Neural cell (in vitro differentiated cells): ENCODE measurements around the gene INPP5A. TPM values are rescaled to one million over a fixed set of nuclear protein-coding genes. Genes with fewer than 3 reads are reported as not detected.

ENCODE experiments used
- H2AFZ ChIP-seq: fragments of 200-600, 300-800 bp; sonication (generic), shearing (Covaris generic); 2 replicates; pipeline ENCODE4 v1.6.0; 2014; ENCODE audit warnings: low read depth, mild to moderate bottlenecking, antibody characterized with exemption, low read length, moderate library complexity
- H3F3A ChIP-seq: fragments of 200-600 bp; shearing (Covaris generic); 2 replicates; pipeline ENCODE4 v1.6.1; 2016; ENCODE audit warnings: mild to moderate bottlenecking, moderate library complexity, mixed read lengths, antibody characterized with exemption, low read length; ENCODE audit not compliant: insufficient read depth, poor library complexity, severe bottlenecking
- H3K27ac ChIP-seq: fragments of 200-600, 300-800 bp; sonication (generic), shearing (Covaris generic); 2 replicates; pipeline ENCODE4 v1.5.1; 2014; ENCODE audit warnings: mild to moderate bottlenecking, low read length, moderate library complexity
- H3K27me3 ChIP-seq: fragments of 300-800, 200-600 bp; sonication (generic), shearing (Covaris generic); 2 replicates; pipeline ENCODE4 v1.6.0; 2014; ENCODE audit warnings: mild to moderate bottlenecking, low read depth, low read length, moderate library complexity; ENCODE audit not compliant: insufficient read depth
- H3K36me3 ChIP-seq: fragments of 300-800, 200-600 bp; sonication (generic), shearing (Covaris generic); 2 replicates; pipeline ENCODE4 v1.5.1; 2014; ENCODE audit warnings: mild to moderate bottlenecking, antibody characterized with exemption, low read length, moderate library complexity; ENCODE audit not compliant: insufficient read depth
- H3K4me2 ChIP-seq: fragments of 300-800, 200-600 bp; sonication (generic), shearing (Covaris generic); 2 replicates; pipeline ENCODE4 v1.6.0; 2014; ENCODE audit warnings: mild to moderate bottlenecking, low read length
- H3K4me3 ChIP-seq: fragments of 300-800, 200-600 bp; sonication (generic), shearing (Covaris generic); 2 replicates; pipeline ENCODE4 v1.5.1; 2014; ENCODE audit warnings: mild to moderate bottlenecking, low read length, moderate library complexity
- H3K79me2 ChIP-seq: fragments of 200-600 bp; shearing (Covaris generic); replicated peaks from 2 replicates; pipeline ENCODE4 v1.6.0; 2014; ENCODE audit warnings: mild to moderate bottlenecking, low read length, moderate library complexity; ENCODE audit not compliant: insufficient read depth
- H3K9ac ChIP-seq: fragments of 300-800, 200-600 bp; sonication (generic), shearing (Covaris generic); 2 replicates; pipeline ENCODE4 v1.6.1; 2016; ENCODE audit warnings: mild to moderate bottlenecking, low read length, mixed read lengths
- H3K9me2 ChIP-seq: fragments of 200-600 bp; shearing (Covaris generic); 2 replicates; pipeline ENCODE4 v1.6.1; 2016; ENCODE audit warnings: mild to moderate bottlenecking, low read length, mixed read lengths; ENCODE audit not compliant: insufficient read depth
- H3K9me3 ChIP-seq: fragments of 200-600, 300-800 bp; sonication (generic), shearing (Covaris generic); 2 replicates; pipeline ENCODE4 v1.6.1; 2016; ENCODE audit warnings: mild to moderate bottlenecking, mixed run types, low read length, moderate library complexity, mixed read lengths
- H4K20me1 ChIP-seq: fragments of 200-600 bp; shearing (Covaris generic); 2 replicates; pipeline ENCODE4 v1.6.1; 2016; ENCODE audit warnings: mild to moderate bottlenecking, mixed run types; ENCODE audit not compliant: insufficient read depth
- EP300 ChIP-seq: fragments of 450-650 bp; conservative IDR thresholded peaks from 2 replicates; pipeline ENCODE4 v1.6.1; 2014; ENCODE audit warnings: antibody characterized with exemption, mild to moderate bottlenecking, moderate library complexity; ENCODE audit not compliant: poor library complexity, severe bottlenecking
- EZH2 ChIP-seq: fragments of 200-600, 300-800 bp; shearing (Covaris generic), sonication (generic); IDR thresholded peaks from 2 replicates; pipeline ENCODE4 v1.6.1; 2014; ENCODE audit warnings: antibody characterized with exemption, low read length, borderline replicate concordance, mild to moderate bottlenecking; ENCODE audit not compliant: insufficient read depth, poor library complexity, severe bottlenecking
- MXI1 ChIP-seq: fragments of 450-650 bp; conservative IDR thresholded peaks from 2 replicates; pipeline ENCODE4 v1.6.1; 2014; ENCODE audit warnings: antibody characterized with exemption, mild to moderate bottlenecking; ENCODE audit not compliant: poor library complexity, severe bottlenecking
- POLR2AphosphoS5 ChIP-seq: IDR thresholded peaks from 2 replicates; pipeline ENCODE4 v1.6.1; 2012
- RAD21 ChIP-seq: fragments of 450-650 bp; conservative IDR thresholded peaks from 2 replicates; pipeline ENCODE4 v1.6.1; 2014; ENCODE audit warnings: antibody characterized with exemption, mild to moderate bottlenecking, moderate library complexity
- SMC3 ChIP-seq: fragments of 450-650 bp; conservative IDR thresholded peaks from 2 replicates; pipeline ENCODE4 v1.6.1; 2014; ENCODE audit warnings: antibody characterized with exemption, mild to moderate bottlenecking, moderate library complexity; ENCODE audit not compliant: poor library complexity
- TAF1 ChIP-seq: IDR thresholded peaks from 2 replicates; pipeline ENCODE4 v1.6.1; 2012; ENCODE audit warnings: low read depth
- polyA plus RNA-seq: library from polyadenylated mRNA; depleted of rRNA; stranded (reverse); fragments of >200 nt; gene quantifications from 2 replicates; pipeline ENCODE4 v1.2.3, GENCODE V29; 2014
- TF ChIP-seq, protein P1 (sequence below): fragments of 450-650 bp; IDR thresholded peaks from 2 replicates; pipeline ENCODE4 v1.5.1; 2014; ENCODE audit warnings: antibody characterized with exemption, mild to moderate bottlenecking, moderate library complexity; ENCODE audit not compliant: poor library complexity, severe bottlenecking
- TF ChIP-seq, protein P2 (sequence below): IDR thresholded peaks from 2 replicates; pipeline ENCODE4 v1.6.1; 2012; ENCODE audit warnings: borderline replicate concordance

The INPP5A gene
- polyA plus RNA-seq, 1 donor from 2014 or later: 48.8 TPM

DNA sequence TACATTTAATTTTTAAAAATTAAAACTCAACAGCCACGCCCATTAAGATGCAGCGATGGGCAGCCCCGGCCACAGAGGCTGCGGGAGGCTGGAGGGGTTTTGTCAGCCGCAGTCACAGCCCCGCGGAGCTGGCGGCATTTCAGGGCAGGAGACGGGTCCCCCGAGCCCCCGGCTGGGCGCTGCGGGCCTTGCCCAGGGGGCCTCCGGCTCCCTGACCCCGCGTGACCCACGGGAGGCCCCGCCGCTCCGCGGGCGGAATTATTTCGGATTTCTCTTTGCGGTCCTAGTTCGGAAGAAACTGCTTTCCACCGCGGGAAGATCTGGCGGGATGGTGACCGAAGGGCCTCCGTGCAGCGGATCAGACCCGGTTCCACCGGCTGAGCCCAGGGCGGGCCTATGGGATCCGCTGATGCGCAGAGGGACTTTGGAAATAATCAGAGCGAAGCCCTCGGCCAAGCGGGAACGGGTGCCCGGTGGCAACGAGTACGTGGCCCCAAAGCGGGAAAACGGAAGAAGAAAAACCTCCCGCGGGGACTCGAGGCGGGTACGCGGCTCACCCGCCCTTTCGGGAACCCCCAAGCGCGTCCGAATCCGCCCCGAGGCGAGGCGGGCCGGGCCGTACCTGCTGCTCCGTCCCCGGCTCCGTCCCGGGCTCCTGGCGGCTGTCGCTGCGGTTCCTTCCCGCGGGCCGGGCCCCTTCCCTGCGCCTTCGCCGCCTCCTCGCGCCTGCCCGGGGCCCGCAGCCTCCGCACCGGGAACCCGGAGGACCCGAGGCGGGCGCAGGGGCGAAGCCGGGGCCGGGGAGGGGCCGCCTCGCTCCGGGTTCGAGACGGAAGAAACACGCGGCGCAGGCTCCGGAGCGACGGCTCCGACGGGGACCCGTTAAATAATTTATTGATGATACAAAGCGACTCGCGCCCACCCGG, 246.6 kb downstream of the INPP5A start:
- Histone ChIP-seq H3K79me2 (no peaks in the 10 kb centered on the region), H3K27ac (no peak overlapping the region), H3K9me3 (no peaks in the 10 kb centered on the region), H3K4me3 (no peak overlapping the region), H3K9me2 (no peaks in the 10 kb centered on the region), H3K27me3 (peaks cover 72% of the 10 kb centered on the region), H4K20me1 (no peaks in the 10 kb centered on the region), H3K9ac (no peak overlapping the region), H3K36me3 (no peaks in the 10 kb centered on the region), H3F3A (no peaks in the 10 kb centered on the region), H2AFZ (no peak overlapping the region), H3K4me2 (no peak overlapping the region)
- TF ChIP-seq EZH2 (peak; percentile 81), SMC3 (no peak)
- TF ChIP-seq, protein P1, sequence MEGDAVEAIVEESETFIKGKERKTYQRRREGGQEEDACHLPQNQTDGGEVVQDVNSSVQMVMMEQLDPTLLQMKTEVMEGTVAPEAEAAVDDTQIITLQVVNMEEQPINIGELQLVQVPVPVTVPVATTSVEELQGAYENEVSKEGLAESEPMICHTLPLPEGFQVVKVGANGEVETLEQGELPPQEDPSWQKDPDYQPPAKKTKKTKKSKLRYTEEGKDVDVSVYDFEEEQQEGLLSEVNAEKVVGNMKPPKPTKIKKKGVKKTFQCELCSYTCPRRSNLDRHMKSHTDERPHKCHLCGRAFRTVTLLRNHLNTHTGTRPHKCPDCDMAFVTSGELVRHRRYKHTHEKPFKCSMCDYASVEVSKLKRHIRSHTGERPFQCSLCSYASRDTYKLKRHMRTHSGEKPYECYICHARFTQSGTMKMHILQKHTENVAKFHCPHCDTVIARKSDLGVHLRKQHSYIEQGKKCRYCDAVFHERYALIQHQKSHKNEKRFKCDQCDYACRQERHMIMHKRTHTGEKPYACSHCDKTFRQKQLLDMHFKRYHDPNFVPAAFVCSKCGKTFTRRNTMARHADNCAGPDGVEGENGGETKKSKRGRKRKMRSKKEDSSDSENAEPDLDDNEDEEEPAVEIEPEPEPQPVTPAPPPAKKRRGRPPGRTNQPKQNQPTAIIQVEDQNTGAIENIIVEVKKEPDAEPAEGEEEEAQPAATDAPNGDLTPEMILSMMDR: no peak

DNA sequence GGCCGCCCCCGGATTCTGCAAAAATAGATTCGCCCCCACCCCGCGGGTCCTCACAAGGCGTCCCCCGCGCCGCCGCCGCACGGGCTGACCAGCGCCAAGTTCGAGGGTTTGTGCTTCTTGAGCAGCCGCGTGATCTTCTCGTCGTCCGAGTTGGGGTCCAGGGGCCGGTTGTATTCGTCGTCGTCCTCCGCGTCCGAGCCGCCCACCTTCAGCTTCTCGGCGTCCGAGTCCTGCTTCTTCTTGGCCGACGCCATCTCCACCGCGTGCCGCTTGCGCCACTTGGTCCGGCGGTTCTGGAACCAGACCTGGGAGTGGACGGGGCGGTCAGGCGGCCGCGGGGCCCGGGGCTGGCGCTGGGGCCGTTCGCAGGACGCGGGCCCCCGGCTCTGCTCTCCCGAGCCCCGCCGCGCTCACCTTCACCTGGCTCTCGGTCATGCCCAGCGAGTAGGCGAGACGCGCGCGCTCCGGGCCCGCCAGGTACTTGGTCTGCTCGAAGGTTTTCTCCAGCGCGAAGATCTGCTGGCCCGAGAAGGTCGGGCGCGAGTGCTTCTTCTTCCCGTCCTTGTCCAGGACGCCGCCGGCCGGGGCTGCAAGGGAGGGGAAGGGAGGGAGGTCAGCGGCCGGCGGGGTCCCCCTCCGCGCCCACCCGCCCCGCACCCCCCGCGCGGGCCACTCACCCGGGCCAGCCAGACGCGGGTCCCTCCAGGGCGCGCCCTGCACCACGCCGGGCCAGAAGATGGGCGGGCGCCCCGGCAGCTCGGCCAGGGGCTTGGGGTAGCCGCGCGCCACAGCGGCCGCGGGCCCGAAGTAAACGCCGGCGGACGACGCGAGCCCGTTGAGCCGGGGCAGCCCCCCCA, 247.5 kb downstream of the INPP5A start:
- H4K20me1 ChIP-seq: no peaks in the 10 kb centered on the region
- H3K4me2 ChIP-seq: no peak overlapping the region
- H3F3A ChIP-seq: no peaks in the 10 kb centered on the region

More for the DNA sequence above, 247.5 kb downstream of the INPP5A start:
- H3K9me3 ChIP-seq: no peaks in the 10 kb centered on the region
- H3K4me3 ChIP-seq: no peak overlapping the region
- H3K27ac ChIP-seq: no peak overlapping the region
- H3K9ac ChIP-seq: no peak overlapping the region
- no peaks in the 10 kb centered on the region for H3K79me2 ChIP-seq
- no peak for TF ChIP-seq EZH2
- no peak for TF ChIP-seq EP300
- no peak for TF ChIP-seq SMC3
- TF ChIP-seq TAF1: no peak
- TF ChIP-seq, protein P2, sequence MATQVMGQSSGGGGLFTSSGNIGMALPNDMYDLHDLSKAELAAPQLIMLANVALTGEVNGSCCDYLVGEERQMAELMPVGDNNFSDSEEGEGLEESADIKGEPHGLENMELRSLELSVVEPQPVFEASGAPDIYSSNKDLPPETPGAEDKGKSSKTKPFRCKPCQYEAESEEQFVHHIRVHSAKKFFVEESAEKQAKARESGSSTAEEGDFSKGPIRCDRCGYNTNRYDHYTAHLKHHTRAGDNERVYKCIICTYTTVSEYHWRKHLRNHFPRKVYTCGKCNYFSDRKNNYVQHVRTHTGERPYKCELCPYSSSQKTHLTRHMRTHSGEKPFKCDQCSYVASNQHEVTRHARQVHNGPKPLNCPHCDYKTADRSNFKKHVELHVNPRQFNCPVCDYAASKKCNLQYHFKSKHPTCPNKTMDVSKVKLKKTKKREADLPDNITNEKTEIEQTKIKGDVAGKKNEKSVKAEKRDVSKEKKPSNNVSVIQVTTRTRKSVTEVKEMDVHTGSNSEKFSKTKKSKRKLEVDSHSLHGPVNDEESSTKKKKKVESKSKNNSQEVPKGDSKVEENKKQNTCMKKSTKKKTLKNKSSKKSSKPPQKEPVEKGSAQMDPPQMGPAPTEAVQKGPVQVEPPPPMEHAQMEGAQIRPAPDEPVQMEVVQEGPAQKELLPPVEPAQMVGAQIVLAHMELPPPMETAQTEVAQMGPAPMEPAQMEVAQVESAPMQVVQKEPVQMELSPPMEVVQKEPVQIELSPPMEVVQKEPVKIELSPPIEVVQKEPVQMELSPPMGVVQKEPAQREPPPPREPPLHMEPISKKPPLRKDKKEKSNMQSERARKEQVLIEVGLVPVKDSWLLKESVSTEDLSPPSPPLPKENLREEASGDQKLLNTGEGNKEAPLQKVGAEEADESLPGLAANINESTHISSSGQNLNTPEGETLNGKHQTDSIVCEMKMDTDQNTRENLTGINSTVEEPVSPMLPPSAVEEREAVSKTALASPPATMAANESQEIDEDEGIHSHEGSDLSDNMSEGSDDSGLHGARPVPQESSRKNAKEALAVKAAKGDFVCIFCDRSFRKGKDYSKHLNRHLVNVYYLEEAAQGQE: no peak
- TF ChIP-seq, protein P1: no peak
- TF ChIP-seq MXI1: no peak
- TF ChIP-seq POLR2AphosphoS5: no peak
- no peak for TF ChIP-seq RAD21
- no peaks in the 10 kb centered on the region for H3K36me3 ChIP-seq
- H2AFZ ChIP-seq: no peak overlapping the region
- H3K9me2 ChIP-seq: no peaks in the 10 kb centered on the region
- H3K27me3 ChIP-seq: peaks cover 81% of the 10 kb centered on the region
